GM19468 (cell line): Measurements from ENCODE around the gene LRCH1.

Experiments
- ATAC-seq: cut with Tn5 transposase; IDR thresholded peaks from one replicate; pipeline ENCODE4 v1.9.1; 2021; ENCODE audit warnings: mild to moderate bottlenecking, moderate library complexity, moderate number of reproducible peaks; ENCODE audit not compliant: unreplicated experiment; ENCODE audit errors: extremely low read depth

Gene LRCH1

GRCh38 chr13:46530084-46530935 lies 22.7 kb upstream of the LRCH1 start:
- ATAC-seq = no peak

DNA sequence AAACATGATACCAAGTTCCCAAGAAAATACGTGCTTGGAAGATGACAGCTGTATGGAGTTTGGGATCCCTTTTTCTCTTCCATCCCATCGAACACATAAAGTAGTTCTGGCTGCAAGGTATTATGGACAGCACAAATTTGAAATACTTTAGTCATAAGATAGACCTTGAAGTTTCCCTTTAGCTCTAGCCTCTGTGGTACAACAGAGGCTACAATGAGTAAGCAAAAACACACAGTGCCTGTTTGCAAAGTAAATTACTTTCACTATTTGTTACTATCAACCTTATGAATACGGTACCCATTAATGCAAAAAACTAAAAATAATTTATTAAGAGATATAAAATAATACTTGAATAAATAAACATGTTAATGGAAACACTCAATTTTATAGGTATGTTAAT lies 21.0 kb upstream of the LRCH1 start:
- no peak for ATAC-seq

DNA sequence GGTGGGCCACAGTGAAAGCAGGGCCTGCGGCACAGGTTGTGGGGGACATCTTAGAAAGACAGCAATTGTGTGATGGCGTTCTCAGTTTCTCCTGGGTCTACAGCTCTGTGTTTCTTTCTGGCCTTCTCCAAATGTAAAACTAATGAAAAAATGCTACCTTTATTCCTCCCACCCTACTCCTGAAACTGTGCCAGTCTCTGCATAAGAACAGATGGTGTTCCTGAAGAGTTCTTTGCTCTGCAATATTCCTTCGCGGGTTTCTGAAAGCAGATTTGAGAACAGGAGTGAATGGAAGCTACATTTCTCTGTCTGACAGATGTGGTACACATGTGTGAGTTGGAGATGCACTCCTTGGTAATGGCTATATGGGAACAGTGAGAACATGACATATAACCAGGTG lies 18.0 kb upstream of the LRCH1 start:
- ATAC-seq = no peak

DNA sequence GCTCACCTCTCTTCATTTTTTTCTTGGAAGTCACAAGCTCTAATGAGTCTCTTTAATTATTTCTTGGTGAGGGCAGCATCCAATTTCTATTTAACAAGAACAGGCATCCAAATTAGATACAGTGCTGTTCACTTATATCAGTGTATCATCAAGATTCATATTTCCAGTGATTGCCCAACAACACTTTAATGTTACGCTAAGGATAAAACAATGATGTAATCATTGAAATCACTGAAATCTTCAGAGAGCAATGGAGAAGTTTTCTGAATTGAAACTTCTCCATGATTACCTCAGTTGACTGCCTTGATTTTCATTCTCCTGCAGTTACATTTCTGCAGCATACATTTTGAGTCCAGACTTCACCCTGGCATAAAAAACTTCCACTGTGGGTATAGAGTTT lies 17.1 kb upstream of the LRCH1 start:
- ATAC-seq = no peak

DNA sequence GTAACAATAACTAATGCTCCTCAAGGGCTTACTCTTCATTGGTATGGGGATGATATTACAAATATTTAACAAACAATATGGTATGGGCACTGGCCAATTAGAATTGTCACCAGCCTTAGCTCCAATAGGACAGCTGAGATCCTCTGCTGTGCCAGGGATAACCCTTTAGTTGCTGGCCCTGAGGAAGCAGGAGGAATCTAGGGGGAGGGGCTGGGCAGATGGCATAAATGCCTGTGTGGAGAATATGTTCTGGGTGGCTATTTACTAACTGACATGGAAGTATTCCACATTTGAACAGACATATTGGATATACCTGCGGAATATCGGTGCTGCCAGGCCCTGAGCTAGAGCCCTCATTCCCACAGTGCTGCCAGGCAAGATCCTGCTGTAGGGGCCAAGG lies 16.6 kb upstream of the LRCH1 start:
- no peak for ATAC-seq

DNA sequence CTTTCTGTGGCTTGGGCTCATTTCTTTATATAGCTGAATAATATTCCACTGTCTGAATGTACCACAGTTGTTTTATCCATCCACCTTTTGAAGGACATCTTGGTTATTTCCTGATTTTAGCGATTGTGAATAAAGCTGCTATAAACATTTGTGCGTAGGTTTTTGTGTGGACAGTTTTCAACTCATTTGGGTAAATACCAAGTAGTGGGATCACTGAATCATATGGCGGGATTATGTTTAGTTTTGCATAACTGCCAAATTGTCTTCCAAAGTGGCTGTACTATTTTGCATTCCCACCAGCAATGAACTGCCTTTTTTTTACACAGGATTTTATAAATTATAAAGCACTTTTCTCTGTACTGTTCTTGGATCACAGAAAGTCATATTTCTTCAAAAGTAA lies 13.7 kb upstream of the LRCH1 start:
- no peak for ATAC-seq

- ATAC-seq = no peak
These were observed 11.8 kb upstream of the LRCH1 start for GRCh38 chr13:46541210-46541609.

DNA sequence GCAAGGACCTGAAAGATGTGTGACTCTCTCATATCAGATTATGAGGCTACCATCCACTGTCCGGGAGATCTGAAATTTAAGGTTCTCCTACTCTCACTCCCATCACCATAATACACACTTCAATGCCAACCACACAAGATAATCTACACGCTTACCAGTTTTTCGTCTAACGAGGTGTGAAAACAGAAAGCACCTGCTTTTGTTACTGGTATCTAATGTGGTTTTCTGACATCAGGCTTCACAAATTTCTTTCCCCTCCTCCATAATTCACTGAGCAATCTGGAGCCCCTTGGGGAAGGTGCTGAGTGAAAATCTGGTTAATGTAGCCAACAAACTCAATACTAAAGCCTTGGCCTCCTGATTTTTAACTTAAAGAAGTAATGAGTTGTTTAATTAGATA lies 10.1 kb upstream of the LRCH1 start:
- no peak for ATAC-seq

- ATAC-seq = no peak
These were observed 9.7 kb upstream of the LRCH1 start for GRCh38 chr13:46543287-46543686.

DNA sequence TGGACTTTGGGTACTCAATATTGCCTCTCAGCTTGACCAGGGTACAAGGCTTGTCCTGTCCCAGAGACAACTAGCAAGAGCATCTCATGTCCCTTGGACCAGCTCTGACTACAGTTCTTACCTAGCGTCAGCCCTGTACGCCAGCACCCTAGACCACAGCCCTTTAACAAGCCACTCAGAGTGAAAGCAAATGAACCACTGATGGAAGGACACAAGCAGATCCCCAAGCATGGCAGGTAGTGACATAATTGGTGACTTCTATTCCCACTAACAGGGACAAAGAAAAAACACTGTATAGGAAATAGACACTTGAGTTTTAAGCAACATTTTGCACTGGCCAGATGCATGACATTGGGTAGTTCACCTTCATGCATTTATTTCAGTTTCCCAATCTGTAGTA lies 8.8 kb upstream of the LRCH1 start:
- ATAC-seq = peak; percentile 49

DNA sequence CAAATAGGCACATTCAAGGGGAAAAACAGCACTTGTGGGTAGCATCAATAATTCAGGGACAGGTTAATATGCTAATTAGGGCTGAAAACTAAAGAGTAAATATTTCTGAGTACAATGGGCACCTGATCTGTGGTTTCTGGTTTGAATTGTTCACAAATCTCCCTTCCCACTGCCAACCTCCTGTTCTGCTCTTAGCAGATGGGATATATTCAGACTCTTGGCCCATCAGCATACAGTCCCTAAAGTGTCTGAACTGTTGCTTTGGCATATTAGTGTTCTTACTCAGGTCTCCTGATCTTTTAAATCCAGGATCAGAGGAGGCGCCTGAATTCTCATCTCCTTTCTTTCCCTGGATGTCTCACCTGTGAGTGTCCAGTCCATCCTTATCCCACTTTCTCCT lies 8.2 kb upstream of the LRCH1 start:
- no peak for ATAC-seq

DNA sequence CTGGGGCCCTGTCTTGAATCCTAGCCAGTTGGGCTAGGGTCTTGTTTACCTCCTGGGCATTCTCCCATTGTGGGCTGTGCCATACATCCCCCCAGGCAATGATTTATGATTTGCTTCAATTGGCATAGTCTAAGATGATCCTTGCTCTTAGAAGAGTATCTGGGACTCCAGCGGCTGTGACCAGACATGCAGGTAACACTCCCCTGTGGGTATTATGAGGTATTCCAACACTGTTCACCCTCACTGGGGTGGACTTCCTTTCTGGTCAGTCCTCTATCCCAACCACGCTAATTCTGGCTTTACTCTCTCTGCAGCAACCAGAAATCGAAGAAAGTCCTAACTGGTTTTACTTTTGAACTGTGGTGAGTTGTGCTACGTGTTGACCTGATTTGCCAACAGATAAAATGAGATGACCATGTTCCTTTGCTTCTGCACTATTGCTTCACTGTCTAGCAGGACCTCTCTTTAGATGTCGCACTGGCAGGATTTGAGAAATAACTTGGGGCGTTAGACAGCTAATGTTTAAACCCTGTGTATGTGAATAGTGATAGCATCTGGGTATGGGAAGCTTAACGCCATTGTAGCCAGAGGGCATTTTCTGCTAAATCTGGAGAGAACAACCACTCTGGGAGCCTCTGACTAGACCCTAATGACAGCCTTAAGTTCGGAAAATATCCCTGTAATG lies 6.7 kb upstream of the LRCH1 start:
- ATAC-seq = no peak

DNA sequence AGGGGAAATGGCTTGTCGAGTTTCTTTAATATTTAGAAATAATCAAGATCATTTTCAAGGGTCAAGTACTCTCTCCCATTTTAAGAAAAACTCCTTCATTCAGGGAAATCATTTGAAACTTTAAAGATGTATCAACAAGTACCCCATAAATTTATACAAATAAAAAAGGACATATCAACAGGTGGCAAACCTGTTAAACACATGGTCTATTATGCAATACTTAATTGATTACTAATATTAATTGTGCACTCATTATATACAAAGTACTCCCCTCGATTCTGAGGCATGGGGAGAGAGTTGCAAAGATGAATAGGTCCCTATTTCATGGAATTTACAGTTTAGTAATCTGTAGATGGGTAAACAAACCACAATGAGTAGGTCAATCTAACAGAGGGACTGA lies 2.1 kb upstream of the LRCH1 start:
- no peak for ATAC-seq

GRCh38 chr13:46551410-46552302 lies 1.3 kb upstream of the LRCH1 start:
- no peak for ATAC-seq

GRCh38 chr13:46552303-46552682 lies 677 bp upstream of the LRCH1 start:
- ATAC-seq = no peak

- no peak for ATAC-seq
These were observed 533 bp downstream of the LRCH1 start for GRCh38 chr13:46553521-46553885.

GRCh38 chr13:46553886-46554858 lies 1.2 kb downstream of the LRCH1 start:
- ATAC-seq = no peak

DNA sequence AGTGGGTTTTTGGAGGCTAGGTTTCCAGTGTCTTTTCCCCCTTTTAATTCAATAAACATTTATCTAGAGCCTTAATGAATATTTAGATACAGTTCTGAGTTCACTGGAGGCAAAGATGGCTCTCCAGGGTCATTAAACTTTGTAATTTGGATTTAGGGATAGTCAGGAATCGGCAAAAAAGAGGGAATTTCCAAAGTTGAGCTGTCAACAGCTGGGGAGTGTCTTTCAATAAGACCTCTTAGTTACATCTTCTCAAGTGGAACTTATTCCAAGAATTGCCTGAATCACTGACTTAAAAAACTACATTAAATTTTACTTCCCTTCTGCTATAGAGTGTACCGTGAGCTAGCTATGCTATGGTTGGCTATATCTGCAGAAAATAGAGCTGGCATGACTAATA lies 2.0 kb downstream of the LRCH1 start:
- no peak for ATAC-seq

DNA sequence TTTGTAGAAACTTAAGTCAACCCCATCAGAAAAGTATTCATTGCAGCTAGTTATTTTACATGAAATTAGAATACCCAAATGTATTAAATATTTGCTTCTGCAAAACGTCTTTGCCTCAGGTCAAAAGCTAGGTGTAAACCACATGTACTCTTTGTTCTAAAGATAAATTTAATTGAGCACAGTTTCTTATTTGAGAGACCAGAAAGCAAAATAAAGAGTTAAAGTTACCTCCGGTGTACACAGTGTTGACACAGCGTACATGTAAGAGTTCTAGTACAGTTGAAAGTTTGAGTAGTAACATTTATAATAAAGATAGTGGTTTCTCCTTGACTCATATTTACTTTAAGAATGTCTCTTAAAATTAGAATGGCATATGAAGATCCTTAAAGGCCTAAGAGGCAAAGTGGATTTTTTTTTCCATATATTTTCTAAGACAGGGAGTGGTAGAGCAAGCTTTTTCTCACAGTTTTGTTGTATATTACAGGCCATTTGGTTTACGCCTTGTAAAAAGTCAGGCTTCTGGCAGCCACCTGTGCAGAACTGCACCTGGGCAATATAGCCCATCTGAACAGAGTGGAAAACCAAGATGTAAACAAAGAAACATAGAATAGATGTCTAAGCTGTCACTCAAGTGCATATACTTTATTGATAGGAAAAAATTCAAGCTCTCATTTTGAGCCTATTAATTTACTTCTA lies 2.9 kb downstream of the LRCH1 start:
- ATAC-seq = no peak
